ENCODE results near the gene MAT2B.
"Not testable (repeated sequence)": the region's sequence is repeated elsewhere in the genome, so short reads cannot be mapped to it uniquely, and the experiment has no call there.

MAT2B gene

GRCh38 chr5:163503106-163504078 is 2.0 kb upstream of the MAT2B start:
- peak; percentile 85 for DNase-seq (ENCODE audit: low read depth)

GRCh38 chr5:163504079-163504931 is 1.1 kb upstream of the MAT2B start:
- DNase-seq (ENCODE audit: low read depth) = peak; percentile 63

- DNase-seq (ENCODE audit: low read depth) = no peak
These were observed 411 bp upstream of the MAT2B start for GRCh38 chr5:163505049-163505367.

GRCh38 chr5:163506095-163506457 is 657 bp downstream of the MAT2B start:
- DNase-seq (ENCODE audit: low read depth) = peak; percentile 43

GRCh38 chr5:163506726-163507125 is 1.3 kb downstream of the MAT2B start:
- DNase-seq (ENCODE audit: low read depth) = peak; percentile 74

- DNase-seq (ENCODE audit: low read depth) = no peak
These were observed 3.3 kb downstream of the MAT2B start for GRCh38 chr5:163508753-163509152.

GRCh38 chr5:163509291-163509951 is 4.0 kb downstream of the MAT2B start:
- DNase-seq (ENCODE audit: low read depth) = peak; percentile 29

- DNase-seq (ENCODE audit: low read depth) = no peak
These were observed 7.1 kb downstream of the MAT2B start for GRCh38 chr5:163512526-163512925.

- DNase-seq (ENCODE audit: low read depth) = no peak
These were observed 19.7 kb downstream of the MAT2B start for GRCh38 chr5:163525096-163525495.

GRCh38 chr5:163529698-163530097 is 24.3 kb downstream of the MAT2B start:
- no peak for DNase-seq (ENCODE audit: low read depth)

GRCh38 chr5:163531272-163531671 is 25.9 kb downstream of the MAT2B start:
- no peak for DNase-seq (ENCODE audit: low read depth)

GRCh38 chr5:163532171-163533084 is 27.0 kb downstream of the MAT2B start:
- DNase-seq (ENCODE audit: low read depth) = no peak

GRCh38 chr5:163533223-163533622 is 27.8 kb downstream of the MAT2B start:
- DNase-seq (ENCODE audit: low read depth) = no peak

GRCh38 chr5:163534492-163535094 is 29.2 kb downstream of the MAT2B start:
- DNase-seq (ENCODE audit: low read depth) = no peak

- no peak for DNase-seq (ENCODE audit: low read depth)
These were observed 29.9 kb downstream of the MAT2B start for GRCh38 chr5:163535290-163535689.

- not testable (repeated sequence) for DNase-seq (ENCODE audit: low read depth)
These were observed 31.0 kb downstream of the MAT2B start for GRCh38 chr5:163536442-163536841.

GRCh38 chr5:163540696-163541095 is 35.3 kb downstream of the MAT2B start:
- DNase-seq (ENCODE audit: low read depth) = no peak

GRCh38 chr5:163542771-163543170 is 37.4 kb downstream of the MAT2B start:
- no peak for DNase-seq (ENCODE audit: low read depth)

GRCh38 chr5:163544041-163544440 is 38.6 kb downstream of the MAT2B start:
- DNase-seq (ENCODE audit: low read depth) = no peak

GRCh38 chr5:163544836-163545235 is 39.4 kb downstream of the MAT2B start:
- DNase-seq (ENCODE audit: low read depth) = no peak

- DNase-seq (ENCODE audit: low read depth) = no peak
These were observed 43.2 kb downstream of the MAT2B start for GRCh38 chr5:163548649-163549048.

Data from ELR (cell line).